Peyer's patch (tissue), 4 donors: ENCODE results near the gene ZNF774.

ENCODE experiments used
- POLR2A ChIP-seq, 2 donors: fragments of 450-650 bp; IDR thresholded peaks; one replicate each; pipeline ENCODE4 v1.5.1; 2017; ENCODE audit warnings: antibody characterized with exemption in 2 of 2, mild to moderate bottlenecking in 2 of 2, moderate library complexity in 2 of 2
- TF ChIP-seq, protein P1 (sequence below), 6 experiments: fragments of 450-650 bp in 4 of 6; fragments of 200-600 bp in 2 of 6; sonication (generic) in 1 of 6; IDR thresholded peaks; one replicate each; pipeline ENCODE4 v1.5.1; 2017 to 2019; ENCODE audit warnings: antibody characterized with exemption in 6 of 6, mild to moderate bottlenecking in 3 of 6, moderate library complexity in 1 of 6

DNA sequence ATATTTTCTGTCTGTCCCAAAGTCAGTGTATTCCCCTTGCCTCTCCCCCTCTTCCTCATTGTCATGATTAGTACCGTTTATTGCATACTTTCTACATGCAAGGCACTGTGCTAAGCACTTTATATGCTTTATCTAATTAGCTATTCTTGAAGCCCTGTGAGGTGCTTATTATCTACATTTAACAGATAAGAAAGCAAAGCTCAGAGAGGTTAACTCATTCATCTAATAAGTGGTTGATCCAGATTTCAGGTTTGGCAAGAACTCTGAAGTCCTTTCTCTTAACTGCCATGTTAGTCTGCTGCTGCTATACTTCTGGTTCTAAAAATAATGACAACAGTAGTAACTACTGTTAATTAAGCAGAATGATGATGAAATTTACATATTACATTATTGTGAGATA is 49.4 kb downstream of the ZNF774 start:
- TF ChIP-seq, protein P1, sequence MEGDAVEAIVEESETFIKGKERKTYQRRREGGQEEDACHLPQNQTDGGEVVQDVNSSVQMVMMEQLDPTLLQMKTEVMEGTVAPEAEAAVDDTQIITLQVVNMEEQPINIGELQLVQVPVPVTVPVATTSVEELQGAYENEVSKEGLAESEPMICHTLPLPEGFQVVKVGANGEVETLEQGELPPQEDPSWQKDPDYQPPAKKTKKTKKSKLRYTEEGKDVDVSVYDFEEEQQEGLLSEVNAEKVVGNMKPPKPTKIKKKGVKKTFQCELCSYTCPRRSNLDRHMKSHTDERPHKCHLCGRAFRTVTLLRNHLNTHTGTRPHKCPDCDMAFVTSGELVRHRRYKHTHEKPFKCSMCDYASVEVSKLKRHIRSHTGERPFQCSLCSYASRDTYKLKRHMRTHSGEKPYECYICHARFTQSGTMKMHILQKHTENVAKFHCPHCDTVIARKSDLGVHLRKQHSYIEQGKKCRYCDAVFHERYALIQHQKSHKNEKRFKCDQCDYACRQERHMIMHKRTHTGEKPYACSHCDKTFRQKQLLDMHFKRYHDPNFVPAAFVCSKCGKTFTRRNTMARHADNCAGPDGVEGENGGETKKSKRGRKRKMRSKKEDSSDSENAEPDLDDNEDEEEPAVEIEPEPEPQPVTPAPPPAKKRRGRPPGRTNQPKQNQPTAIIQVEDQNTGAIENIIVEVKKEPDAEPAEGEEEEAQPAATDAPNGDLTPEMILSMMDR (IDR thresholded peaks at IDR 0.05) = no peak
- TF ChIP-seq POLR2A (IDR thresholded peaks at IDR 0.05) = no peak
